GM23338 (cell line): ENCODE results near the gene PACSIN3.

Source experiments
- EZH2 ChIP-seq: fragments of 200-600 bp; sonication (generic); IDR thresholded peaks from one replicate; pipeline ENCODE4 v1.8.0; 2017; ENCODE audit warnings: antibody characterized with exemption, mild to moderate bottlenecking, low read depth; ENCODE audit not compliant: unreplicated experiment
- EZH2phosphoT487 ChIP-seq: fragments of 200-600 bp; sonication (generic); IDR thresholded peaks from one replicate; pipeline ENCODE4 v1.8.1; 2018; ENCODE audit warnings: antibody characterized with exemption; ENCODE audit not compliant: unreplicated experiment
- POLR2AphosphoS5 ChIP-seq: IDR thresholded peaks from 2 replicates; pipeline ENCODE4 v1.6.1; 2016; ENCODE audit warnings: antibody characterized with exemption, low read depth
- TF ChIP-seq, protein P1 (sequence below), 2 experiments: fragments of 200-600 bp in 1 of 2; sonication (generic) in 1 of 2; conservative IDR thresholded peaks; 2 replicates each; pipeline versions ENCODE4 v1.5.1 to v1.6.1; 2016 to 2017; ENCODE audit warnings: antibody characterized with exemption in 2 of 2, low read depth in 2 of 2, mild to moderate bottlenecking in 2 of 2, moderate library complexity in 1 of 2
- TF ChIP-seq, protein P2 (sequence below): IDR thresholded peaks from one replicate; pipeline ENCODE4 v1.6.1; 2018; ENCODE audit warnings: antibody characterized with exemption; ENCODE audit not compliant: unreplicated experiment

DNA sequence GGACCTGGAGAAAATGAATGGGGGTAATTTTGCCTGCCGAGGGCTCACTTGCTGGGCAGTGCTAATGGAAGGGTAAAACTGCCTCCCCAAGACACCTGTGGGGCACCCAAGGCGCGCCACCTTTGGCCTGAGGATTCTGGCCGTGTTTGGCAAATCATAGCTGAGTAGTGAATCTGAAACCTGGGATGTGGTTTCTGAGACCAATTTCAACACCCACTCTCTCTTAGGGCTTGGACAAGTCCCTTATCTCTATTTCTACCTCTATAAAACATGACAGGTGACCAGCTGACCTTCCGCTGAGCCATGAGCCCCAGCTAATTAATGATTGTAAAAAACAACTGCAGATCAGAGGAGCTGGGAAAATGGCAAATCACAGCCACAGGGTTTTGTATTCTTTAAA, 1.5 kb upstream of the PACSIN3 start:
- TF ChIP-seq EZH2 (no peak), POLR2AphosphoS5 (no peak), EZH2phosphoT487 (no peak)
- TF ChIP-seq, protein P1, sequence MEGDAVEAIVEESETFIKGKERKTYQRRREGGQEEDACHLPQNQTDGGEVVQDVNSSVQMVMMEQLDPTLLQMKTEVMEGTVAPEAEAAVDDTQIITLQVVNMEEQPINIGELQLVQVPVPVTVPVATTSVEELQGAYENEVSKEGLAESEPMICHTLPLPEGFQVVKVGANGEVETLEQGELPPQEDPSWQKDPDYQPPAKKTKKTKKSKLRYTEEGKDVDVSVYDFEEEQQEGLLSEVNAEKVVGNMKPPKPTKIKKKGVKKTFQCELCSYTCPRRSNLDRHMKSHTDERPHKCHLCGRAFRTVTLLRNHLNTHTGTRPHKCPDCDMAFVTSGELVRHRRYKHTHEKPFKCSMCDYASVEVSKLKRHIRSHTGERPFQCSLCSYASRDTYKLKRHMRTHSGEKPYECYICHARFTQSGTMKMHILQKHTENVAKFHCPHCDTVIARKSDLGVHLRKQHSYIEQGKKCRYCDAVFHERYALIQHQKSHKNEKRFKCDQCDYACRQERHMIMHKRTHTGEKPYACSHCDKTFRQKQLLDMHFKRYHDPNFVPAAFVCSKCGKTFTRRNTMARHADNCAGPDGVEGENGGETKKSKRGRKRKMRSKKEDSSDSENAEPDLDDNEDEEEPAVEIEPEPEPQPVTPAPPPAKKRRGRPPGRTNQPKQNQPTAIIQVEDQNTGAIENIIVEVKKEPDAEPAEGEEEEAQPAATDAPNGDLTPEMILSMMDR (conservative IDR thresholded peaks at IDR 0.05; ENCODE audit: low read depth in 2 of 2) = no peak
- TF ChIP-seq, protein P2, sequence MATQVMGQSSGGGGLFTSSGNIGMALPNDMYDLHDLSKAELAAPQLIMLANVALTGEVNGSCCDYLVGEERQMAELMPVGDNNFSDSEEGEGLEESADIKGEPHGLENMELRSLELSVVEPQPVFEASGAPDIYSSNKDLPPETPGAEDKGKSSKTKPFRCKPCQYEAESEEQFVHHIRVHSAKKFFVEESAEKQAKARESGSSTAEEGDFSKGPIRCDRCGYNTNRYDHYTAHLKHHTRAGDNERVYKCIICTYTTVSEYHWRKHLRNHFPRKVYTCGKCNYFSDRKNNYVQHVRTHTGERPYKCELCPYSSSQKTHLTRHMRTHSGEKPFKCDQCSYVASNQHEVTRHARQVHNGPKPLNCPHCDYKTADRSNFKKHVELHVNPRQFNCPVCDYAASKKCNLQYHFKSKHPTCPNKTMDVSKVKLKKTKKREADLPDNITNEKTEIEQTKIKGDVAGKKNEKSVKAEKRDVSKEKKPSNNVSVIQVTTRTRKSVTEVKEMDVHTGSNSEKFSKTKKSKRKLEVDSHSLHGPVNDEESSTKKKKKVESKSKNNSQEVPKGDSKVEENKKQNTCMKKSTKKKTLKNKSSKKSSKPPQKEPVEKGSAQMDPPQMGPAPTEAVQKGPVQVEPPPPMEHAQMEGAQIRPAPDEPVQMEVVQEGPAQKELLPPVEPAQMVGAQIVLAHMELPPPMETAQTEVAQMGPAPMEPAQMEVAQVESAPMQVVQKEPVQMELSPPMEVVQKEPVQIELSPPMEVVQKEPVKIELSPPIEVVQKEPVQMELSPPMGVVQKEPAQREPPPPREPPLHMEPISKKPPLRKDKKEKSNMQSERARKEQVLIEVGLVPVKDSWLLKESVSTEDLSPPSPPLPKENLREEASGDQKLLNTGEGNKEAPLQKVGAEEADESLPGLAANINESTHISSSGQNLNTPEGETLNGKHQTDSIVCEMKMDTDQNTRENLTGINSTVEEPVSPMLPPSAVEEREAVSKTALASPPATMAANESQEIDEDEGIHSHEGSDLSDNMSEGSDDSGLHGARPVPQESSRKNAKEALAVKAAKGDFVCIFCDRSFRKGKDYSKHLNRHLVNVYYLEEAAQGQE = no peak
